Spleen (tissue), 7 donors: ENCODE results near the gene RPS6KC1.

ENCODE experiments used
- POLR2A ChIP-seq, 3 donors: fragments of 450-650 bp; IDR thresholded peaks; one replicate each; pipeline ENCODE4 v1.5.1; 2017; ENCODE audit warnings: antibody characterized with exemption in 3 of 3, mild to moderate bottlenecking in 1 of 3
- POLR2AphosphoS5 ChIP-seq, 3 donors: sonication (generic); formaldehyde crosslinking; IDR thresholded peaks; one replicate each; pipeline ENCODE4 v1.5.1; 2017; ENCODE audit warnings: antibody characterized with exemption in 3 of 3
- TF ChIP-seq, protein P1 (sequence below), 11 experiments: fragments of 200-600 bp in 7 of 11; fragments of 450-650 bp in 4 of 11; sonication (generic) in 4 of 11; IDR thresholded peaks in 8 of 11; conservative IDR thresholded peaks in 3 of 11; 1 replicate in 7 of 11; 2 replicates in 4 of 11; pipeline versions ENCODE4 v1.4.0 to v1.8.0; 2016 to 2021; ENCODE audit warnings: antibody characterized with exemption in 11 of 11, inconsistent platforms in 4 of 11, mild to moderate bottlenecking in 1 of 11
- donor health status: DM: no; HTN: no; CAD: no; lungs with moderate emphysema.
- donor health status: DM: no; HTN: no; CAD: no.
- donor health status: DM: no; HTN: no; CAD: no.

GRCh38 chr1:213300433-213300832, 249.4 kb downstream of the RPS6KC1 start:
- TF ChIP-seq, protein P1, sequence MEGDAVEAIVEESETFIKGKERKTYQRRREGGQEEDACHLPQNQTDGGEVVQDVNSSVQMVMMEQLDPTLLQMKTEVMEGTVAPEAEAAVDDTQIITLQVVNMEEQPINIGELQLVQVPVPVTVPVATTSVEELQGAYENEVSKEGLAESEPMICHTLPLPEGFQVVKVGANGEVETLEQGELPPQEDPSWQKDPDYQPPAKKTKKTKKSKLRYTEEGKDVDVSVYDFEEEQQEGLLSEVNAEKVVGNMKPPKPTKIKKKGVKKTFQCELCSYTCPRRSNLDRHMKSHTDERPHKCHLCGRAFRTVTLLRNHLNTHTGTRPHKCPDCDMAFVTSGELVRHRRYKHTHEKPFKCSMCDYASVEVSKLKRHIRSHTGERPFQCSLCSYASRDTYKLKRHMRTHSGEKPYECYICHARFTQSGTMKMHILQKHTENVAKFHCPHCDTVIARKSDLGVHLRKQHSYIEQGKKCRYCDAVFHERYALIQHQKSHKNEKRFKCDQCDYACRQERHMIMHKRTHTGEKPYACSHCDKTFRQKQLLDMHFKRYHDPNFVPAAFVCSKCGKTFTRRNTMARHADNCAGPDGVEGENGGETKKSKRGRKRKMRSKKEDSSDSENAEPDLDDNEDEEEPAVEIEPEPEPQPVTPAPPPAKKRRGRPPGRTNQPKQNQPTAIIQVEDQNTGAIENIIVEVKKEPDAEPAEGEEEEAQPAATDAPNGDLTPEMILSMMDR (IDR thresholded peaks at IDR 0.05 in 8 of 11, conservative IDR thresholded peaks at IDR 0.05 in 3 of 11) = no peak
- no peak for TF ChIP-seq POLR2A (IDR thresholded peaks at IDR 0.05)
- TF ChIP-seq POLR2AphosphoS5 (IDR thresholded peaks at IDR 0.05) = no peak
